ENCODE measurements around the gene ZNF597.
A peak's percentile ranks its signal among the peaks of the same experiment; 100 is the strongest.

Gene ZNF597

GRCh38 chr16:3443108-3444031 is at the start of gene ZNF597, which contains the start of gene NAA60:
Gene ZNF597, minus strand, starts transcription at chr16:3443504. Its CDS starts 351 bp downstream, at chr16:3443153.
Gene NAA60, plus strand, starts transcription at chr16:3443680. Its CDS starts 32,548 bp downstream, at chr16:3476228.
- DNase-seq = peak; percentile 95

GRCh38 chr16:3492356-3492755 is 49.1 kb upstream of the ZNF597 start:
- DNase-seq = no peak

- DNase-seq = no peak
Observed at GRCh38 chr16:3490911-3491629, 47.8 kb upstream of the ZNF597 start.

- no peak for DNase-seq
Observed at GRCh38 chr16:3488801-3489200, 45.5 kb upstream of the ZNF597 start.

GRCh38 chr16:3487521-3488410 is 44.5 kb upstream of the ZNF597 start:
- DNase-seq = no peak

- DNase-seq = no peak
Observed at GRCh38 chr16:3486506-3487215, 43.4 kb upstream of the ZNF597 start.

GRCh38 chr16:3485821-3486505 is 42.7 kb upstream of the ZNF597 start:
- no peak for DNase-seq

- no peak for DNase-seq
Observed at GRCh38 chr16:3485097-3485745, 41.9 kb upstream of the ZNF597 start.

- no peak for DNase-seq
Observed at GRCh38 chr16:3484318-3485096, 41.2 kb upstream of the ZNF597 start.

- no peak for DNase-seq
Observed at GRCh38 chr16:3482659-3483241, 39.4 kb upstream of the ZNF597 start.

- no peak for DNase-seq
Observed at GRCh38 chr16:3481696-3482658, 38.7 kb upstream of the ZNF597 start.

GRCh38 chr16:3480901-3481695 is 37.8 kb upstream of the ZNF597 start:
- no peak for DNase-seq

- no peak for DNase-seq
Observed at GRCh38 chr16:3479654-3480216, 36.4 kb upstream of the ZNF597 start.

GRCh38 chr16:3478242-3478925 is 35.1 kb upstream of the ZNF597 start:
- no peak for DNase-seq

- no peak for DNase-seq
Observed at GRCh38 chr16:3476409-3476808, 33.1 kb upstream of the ZNF597 start.

- DNase-seq = no peak
Observed at GRCh38 chr16:3475604-3476375, 32.5 kb upstream of the ZNF597 start.

Data from hematopoietic multipotent progenitor cell treated with erythropoietin and hydrocortisone succinate and interleukin-3 and kit ligand, for 8 days (in vitro differentiated cells).